ENCODE results near the gene EPHA7. TPM values are rescaled to one million over a fixed set of nuclear protein-coding genes. Genes with fewer than 3 reads are reported as not detected.

The EPHA7 gene
- total RNA-seq, 6 experiments from 2014 or later, result 0.03 TPM; not detected in 5

GRCh38 chr6:93295631-93296030 is 123.7 kb downstream of the EPHA7 start:
- H3K9me3 Mint-ChIP-seq, result peaks cover 8% of the 10 kb centered on the region
- DNase-seq, result no peak
- H3K36me3 Mint-ChIP-seq (ENCODE audit: low read depth), result no peaks in the 10 kb centered on the region
- no peak overlapping the region for H3K4me3 Mint-ChIP-seq
- TF ChIP-seq CTCF (IDR thresholded peaks at IDR 0.05), result no peak
- H3K27ac Mint-ChIP-seq, result no peak overlapping the region
- H3K4me1 Mint-ChIP-seq (ENCODE audit: low read depth), result no peaks in the 10 kb centered on the region
- H3K27me3 Mint-ChIP-seq (ENCODE audit: insufficient read depth), result no peaks in the 10 kb centered on the region

- Mint-ChIP-seq H3K27me3 (ENCODE audit: insufficient read depth) (no peaks in the 10 kb centered on the region), H3K4me1 (ENCODE audit: low read depth) (no peaks in the 10 kb centered on the region), H3K36me3 (ENCODE audit: low read depth) (no peaks in the 10 kb centered on the region), H3K4me3 (no peak overlapping the region), H3K27ac (no peak overlapping the region), H3K9me3 (peaks cover 8% of the 10 kb centered on the region)
- no peak for TF ChIP-seq CTCF (IDR thresholded peaks at IDR 0.05)
- DNase-seq, result no peak
These were observed 124.5 kb downstream of the EPHA7 start for GRCh38 chr6:93294879-93295278.

- no peak for DNase-seq
- no peaks in the 10 kb centered on the region for H3K4me1 Mint-ChIP-seq (ENCODE audit: low read depth)
- no peaks in the 10 kb centered on the region for H3K36me3 Mint-ChIP-seq (ENCODE audit: low read depth)
- H3K27me3 Mint-ChIP-seq (ENCODE audit: insufficient read depth), result no peaks in the 10 kb centered on the region
- H3K27ac Mint-ChIP-seq, result no peak overlapping the region
- no peak overlapping the region for H3K4me3 Mint-ChIP-seq
- TF ChIP-seq CTCF (IDR thresholded peaks at IDR 0.05), result no peak
- H3K9me3 Mint-ChIP-seq, result peaks cover 7% of the 10 kb centered on the region
These were observed 125.5 kb downstream of the EPHA7 start for GRCh38 chr6:93293872-93294271.

GRCh38 chr6:93293460-93293859 is 125.9 kb downstream of the EPHA7 start:
- peaks cover 4% of the 10 kb centered on the region for H3K9me3 Mint-ChIP-seq
- H3K27me3 Mint-ChIP-seq (ENCODE audit: insufficient read depth), result no peaks in the 10 kb centered on the region
- no peak for DNase-seq
- H3K4me1 Mint-ChIP-seq (ENCODE audit: low read depth), result no peaks in the 10 kb centered on the region
- no peaks in the 10 kb centered on the region for H3K36me3 Mint-ChIP-seq (ENCODE audit: low read depth)
- no peak for TF ChIP-seq CTCF (IDR thresholded peaks at IDR 0.05)
- H3K4me3 Mint-ChIP-seq, result no peak overlapping the region
- no peak overlapping the region for H3K27ac Mint-ChIP-seq

GRCh38 chr6:93282521-93283031 is 136.8 kb downstream of the EPHA7 start:
- Mint-ChIP-seq H3K9me3 (peaks cover 16% of the 10 kb centered on the region), H3K36me3 (ENCODE audit: low read depth) (no peaks in the 10 kb centered on the region), H3K4me3 (no peak overlapping the region), H3K4me1 (ENCODE audit: low read depth) (no peaks in the 10 kb centered on the region), H3K27me3 (ENCODE audit: insufficient read depth) (no peaks in the 10 kb centered on the region), H3K27ac (no peak overlapping the region)
- no peak for DNase-seq
- no peak for TF ChIP-seq CTCF (IDR thresholded peaks at IDR 0.05)

- no peaks in the 10 kb centered on the region for H3K4me1 Mint-ChIP-seq (ENCODE audit: low read depth)
- no peak for TF ChIP-seq CTCF (IDR thresholded peaks at IDR 0.05)
- DNase-seq, result no peak
- no peak overlapping the region for H3K4me3 Mint-ChIP-seq
- H3K36me3 Mint-ChIP-seq (ENCODE audit: low read depth), result no peaks in the 10 kb centered on the region
- H3K27ac Mint-ChIP-seq, result no peak overlapping the region
- peaks cover 21% of the 10 kb centered on the region for H3K9me3 Mint-ChIP-seq
- H3K27me3 Mint-ChIP-seq (ENCODE audit: insufficient read depth), result no peaks in the 10 kb centered on the region
These were observed 141.1 kb downstream of the EPHA7 start for GRCh38 chr6:93278241-93278640.
